ENCODE measurements around the gene PTPN14.
"Not testable (repeated sequence)": the region's sequence is repeated elsewhere in the genome, so short reads cannot be mapped to it uniquely, and the experiment has no call there.

The PTPN14 gene

DNA sequence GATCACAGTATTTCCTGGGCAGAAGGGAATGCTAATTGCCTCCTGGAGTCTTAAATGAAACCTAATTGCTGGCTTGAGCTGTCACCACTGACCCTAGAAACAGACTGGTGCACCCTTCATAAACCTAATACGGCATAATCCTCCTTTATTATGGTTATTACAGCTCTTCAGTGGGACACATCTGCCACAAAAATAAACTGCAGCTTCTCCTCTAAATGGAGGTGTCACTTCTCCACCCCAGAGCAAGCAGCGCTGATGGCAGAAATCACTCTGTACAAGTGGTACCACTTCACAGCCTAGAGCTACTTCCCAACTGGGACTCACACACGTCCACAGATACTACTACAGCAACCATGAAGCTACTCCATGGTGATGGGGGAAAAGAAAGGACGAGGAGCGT, 11.1 kb downstream of the PTPN14 start:
- DNase-seq = no peak

DNA sequence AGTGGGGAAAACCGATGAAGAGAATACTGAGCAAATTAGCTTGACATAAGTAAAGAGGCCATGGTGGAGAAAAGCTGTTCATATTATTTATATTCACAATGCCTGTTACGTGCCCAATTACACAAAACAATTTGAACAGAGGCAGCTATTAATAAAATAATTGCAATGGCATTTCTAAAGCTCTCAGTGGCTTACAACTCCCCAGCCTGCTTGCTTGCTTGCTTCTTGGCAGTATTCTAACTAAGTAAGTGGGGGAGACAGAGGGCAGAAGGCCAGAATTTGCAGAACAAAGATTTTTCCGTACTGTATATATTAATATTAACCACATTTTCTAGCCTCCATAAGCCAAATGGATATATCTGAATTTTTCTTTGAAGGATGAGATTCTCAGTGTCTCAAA, 12.9 kb downstream of the PTPN14 start:
- no peak for DNase-seq

DNA sequence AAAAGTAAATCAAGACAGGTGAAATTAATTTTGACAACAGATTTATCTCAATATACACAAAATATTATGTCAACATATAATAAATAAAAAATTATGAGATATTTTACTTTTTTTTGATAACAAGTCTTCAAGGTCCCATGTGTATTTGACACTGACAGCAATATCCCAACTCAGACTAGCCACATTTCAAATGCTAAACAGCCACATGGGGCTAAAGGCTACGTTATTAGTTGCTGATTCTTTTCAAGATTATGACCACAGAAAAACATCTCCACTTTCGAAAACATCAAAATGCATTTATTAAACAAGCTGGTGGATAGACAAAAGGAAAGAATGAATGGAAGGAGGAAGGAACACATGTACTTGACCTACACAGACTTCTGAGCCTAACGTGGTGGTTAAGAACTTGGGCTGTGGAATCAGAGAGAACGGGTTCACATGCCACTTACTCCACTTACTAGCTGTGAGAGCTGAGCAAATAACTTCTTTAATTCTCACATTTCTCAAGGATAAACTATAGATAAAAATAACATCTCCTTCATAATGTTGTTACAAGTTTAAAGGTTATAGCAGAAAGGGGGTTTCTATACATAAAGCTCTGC, 13.4 kb downstream of the PTPN14 start:
- no peak for DNase-seq

DNA sequence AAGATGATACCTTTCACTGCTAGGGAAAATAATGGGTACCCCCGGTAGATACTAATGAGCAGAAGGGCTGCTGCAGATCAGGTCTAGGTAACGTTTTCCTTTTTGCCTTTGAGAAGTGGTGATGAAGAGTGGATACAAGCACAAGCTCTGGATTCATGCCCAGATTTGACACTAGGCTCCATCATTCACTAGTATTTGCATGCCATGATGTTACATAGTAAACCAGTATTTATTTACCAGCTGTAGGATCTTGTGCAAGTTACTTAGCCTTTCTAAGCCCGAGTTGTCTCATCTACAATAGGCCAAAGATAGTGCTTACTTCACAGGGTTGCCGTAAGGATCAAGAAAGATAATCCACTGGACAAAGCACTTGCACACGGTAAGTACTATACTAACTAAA, 14.2 kb downstream of the PTPN14 start:
- DNase-seq = no peak

DNA sequence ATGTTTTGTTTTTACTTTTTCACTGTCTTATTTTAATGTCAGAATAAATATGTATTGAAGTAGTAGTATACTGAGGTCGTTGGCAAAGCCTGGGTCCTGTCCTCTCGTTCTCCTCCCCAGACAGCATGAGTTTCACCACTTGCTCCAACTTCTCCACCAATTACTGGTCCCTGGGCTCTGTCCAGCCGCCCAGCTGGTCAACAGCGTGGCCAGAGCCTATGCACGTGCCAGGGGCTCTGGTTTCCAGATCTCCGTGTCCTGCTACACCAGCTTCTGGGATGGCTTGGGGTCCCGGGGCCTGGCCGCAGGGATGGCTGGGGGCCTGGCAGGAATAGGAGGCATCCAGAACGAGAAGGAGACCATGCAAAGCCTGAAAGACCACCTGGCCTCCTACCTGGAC, 19.3 kb downstream of the PTPN14 start:
- no peak for DNase-seq

DNA sequence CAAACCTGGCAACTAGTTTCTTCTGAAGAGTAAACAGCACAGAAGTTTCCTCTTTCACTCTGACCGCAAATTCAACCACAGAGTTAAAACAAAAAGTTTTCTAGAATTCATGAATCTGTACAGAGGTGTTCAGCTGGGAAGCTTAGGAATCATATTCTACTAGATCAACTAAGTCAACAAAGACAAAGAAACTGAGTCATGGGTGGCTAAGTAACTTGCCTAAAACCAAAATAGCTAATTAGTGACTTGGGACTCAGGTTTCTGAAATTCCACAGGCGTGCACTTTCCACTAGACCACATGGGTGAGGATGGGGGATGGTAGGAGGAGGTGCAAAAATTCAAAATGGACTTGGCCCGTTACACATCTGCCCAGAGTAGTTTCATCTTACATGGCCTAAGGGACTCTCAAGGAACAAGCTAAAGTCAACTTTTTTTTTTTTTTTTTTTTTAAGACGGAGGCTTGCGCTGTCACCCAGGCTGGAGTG, 25.8 kb downstream of the PTPN14 start:
- no peak for DNase-seq

DNA sequence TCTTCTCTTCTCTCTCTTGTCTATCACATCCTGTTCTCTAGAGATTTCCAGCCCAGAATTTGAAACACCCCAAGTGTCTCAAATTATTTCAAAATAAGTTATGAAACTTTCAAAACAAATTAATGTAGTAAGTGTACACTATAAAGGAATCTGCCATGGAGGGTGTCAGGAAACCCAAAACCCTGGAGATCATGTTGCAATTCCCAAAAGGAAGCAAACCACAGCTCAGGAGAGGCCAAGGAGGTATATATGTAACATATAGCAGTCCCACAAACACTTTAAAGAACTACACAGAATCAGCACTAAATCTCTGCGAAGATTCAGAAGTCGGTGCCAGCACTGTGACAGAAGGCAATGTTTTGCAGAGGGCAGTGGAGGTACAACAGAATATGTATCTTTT, 26.6 kb downstream of the PTPN14 start:
- no peak for DNase-seq

DNA sequence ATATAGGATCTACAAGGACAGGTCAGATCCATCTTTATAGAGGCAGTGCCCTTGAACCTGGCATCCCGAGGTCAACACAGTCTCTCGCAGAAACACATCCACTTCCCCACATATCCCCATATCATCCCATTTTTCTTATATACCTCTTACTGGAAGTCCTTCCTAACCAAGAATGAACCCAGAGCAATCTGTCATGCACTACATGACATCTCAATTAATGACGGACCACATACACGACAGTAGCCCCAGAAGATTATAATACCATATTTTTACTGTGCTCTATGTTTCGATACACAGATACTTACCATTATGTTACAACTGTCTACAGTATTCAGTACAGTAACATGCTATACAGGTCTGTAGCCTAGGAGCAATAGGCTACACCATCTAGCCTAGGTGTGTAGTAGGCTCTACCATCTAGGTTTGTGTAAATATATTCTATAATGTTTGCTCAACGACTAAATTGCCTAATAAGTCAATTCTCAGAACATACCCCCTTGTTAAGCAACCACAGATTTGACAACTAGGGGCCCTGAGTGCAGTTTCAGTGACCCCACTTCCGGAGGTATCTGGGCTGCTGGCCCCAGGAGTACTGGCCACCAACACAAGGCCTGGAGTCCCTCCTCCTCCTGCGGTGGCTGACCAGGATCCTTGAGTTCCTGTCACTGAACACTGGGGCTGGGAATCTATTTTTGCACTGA, 28.1 kb downstream of the PTPN14 start:
- DNase-seq = no peak

DNA sequence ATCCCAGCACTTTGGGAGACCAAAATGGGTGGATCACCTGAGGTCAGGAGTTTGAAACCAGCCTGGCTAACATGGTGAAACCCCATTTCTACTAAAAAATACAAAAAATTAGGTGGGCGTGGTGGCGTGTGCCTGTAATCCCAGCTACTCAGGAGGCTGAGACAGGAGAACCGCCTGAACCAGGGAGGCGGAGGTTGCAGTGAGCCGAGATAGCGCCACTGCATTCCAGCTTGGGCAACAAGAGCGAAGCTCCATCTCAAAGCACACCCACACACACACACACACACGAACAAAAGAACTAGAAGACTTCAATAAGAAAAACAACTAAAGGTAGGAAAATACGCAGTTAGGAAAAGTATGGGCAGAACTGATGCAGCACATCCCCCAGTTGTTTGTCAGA, 29.9 kb downstream of the PTPN14 start:
- not testable (repeated sequence) for DNase-seq

DNA sequence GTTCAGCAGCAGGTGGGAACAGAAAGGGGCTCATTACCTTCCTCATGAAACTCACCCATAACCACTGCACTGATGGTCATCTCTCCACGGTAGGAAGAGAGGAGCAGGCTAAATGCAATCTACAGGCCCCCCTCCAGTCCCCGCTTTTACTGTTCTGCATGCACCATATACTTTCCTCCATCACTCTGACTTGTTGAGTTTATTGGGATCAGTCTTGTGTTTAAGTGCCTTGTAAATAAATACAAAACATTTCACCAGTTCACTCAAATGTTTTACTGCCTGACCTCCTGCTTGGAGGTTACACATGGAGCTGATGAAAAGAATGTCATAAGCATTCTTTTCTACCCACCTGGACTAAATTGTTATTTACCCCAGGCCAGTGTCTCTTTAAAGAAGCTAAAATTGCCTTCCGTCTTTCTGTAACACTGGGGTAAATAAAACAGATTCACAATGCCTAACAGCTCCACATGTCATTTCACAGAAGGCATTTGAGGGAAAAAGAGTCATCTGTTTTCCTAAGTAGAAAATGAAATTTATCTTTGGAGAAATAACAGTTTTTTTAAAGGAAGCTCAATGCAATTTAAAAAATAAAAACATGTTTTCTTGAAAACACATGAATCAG, 30.7 kb downstream of the PTPN14 start:
- DNase-seq = no peak

DNA sequence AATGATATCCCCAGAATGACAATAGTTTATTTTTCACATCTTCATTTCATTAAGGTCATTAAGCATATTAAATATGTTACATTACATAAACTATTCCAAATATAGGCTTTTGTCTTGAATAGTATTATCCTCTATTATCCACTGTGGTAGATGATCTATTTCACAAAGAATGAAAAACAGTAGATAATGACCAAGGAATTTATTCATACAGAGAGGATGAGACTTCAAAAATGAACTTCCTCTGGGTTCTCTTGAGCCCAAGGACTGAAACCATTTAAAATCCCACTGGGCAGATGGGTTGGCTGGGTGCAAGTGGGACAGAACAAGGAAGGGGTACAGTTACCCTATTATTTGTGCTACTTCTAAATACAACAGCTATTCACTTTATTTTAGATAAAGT, 33.0 kb downstream of the PTPN14 start:
- DNase-seq = no peak

DNA sequence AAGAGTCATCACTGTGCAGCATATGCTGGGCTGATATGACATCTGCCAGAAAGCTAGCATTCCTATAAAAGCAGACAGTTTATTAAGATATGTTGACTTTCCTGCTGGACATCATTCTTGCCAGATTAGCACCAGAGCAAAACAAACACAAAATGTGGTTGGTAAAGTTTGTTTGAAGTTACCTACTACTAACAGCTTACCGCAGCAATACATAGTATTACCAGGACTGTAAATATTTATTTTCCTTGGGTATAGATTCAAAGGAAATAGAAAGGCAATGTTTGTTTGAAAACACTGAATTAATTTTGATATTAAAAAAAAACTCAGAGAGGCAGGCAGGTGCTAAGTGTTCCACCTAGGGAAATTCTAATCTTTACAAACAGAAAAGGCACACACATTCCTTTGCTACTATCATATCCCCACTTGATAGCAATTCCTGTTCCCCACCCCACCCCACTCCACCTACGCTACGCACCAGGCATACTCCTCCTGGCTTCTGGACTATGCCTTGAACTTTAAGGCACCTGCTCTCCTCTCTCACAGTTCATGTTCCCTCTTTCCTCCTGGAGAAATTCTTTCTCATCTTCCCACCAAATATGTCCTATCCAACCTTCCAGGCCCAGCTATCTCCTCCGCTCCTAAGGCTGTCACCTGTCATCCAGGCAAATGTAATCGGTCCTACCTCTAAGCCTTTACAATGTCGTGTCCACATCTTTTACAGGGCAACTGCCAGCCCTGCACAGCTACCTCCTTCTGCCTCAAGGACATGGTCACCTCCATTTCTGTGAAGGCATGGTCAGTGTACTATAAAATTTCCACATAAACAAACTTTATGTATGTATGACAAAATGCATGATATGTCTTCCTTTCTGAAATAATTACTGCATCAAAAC, 34.7 kb downstream of the PTPN14 start:
- DNase-seq = no peak

DNA sequence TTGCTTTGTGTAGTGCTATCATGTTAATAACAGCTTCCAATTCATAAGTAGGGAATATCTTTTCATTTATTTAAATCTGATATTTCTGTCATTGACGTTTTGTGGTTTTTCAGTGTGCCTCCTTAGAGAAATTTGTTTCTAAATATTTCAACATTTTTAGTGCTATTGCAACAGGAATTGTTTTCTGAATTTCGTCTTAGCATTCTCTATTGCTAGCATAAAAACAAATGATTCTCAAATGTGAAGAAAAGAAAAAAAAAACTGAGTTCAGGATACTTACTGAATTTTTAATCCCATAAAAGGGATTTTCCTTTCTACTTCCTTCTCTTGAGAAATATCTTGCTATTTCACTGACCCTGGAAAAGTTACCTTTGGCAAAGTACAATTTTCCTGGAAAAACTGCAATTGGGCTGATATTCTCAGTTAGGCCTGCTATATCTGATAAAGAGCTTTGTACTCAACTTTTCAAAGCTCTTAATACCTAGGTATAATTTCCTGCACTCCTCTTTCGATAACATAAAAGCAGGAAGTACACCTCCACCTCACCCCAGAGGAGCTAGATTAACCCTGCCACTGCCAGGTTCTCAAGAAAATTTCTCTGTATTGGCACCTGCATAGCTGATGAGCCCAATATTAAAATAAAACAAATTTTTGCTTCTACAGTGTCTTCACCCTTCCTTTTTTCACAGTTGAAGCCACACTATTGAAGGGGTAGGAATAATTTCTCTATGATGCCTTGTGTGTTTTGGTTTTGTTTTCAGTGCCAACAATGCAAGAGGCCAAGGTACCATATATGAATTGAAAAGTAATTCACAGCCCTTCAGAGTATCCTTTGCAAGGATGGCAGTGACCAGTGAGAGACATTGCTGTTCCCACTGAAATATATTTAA, 35.6 kb downstream of the PTPN14 start:
- DNase-seq = no peak

DNA sequence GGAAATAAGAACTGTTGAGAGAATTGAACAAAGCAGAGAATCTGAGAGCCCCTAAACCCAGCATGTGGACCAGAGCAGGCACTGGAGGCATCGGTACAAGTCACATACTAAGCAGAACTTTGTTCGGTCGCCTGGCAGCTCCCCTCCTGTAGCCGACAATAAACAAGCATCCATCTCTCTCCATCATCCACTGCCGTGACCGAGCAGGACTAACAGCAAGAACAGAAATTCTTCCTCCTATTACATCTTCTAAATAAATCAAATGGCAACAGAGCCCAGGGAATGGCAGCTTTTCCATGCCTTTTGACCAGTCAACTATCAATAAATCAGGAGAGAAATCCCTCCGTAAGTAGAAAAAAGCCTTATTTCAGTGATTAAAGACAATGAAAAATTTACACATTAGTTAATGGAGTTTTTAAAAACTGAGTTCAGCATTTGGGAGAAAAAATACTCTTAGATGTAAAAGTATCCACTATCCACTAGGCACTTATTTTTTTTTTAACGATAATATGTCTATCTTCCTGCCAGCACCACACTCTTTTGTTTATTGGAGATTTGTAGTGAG, 36.5 kb downstream of the PTPN14 start:
- DNase-seq = no peak

DNA sequence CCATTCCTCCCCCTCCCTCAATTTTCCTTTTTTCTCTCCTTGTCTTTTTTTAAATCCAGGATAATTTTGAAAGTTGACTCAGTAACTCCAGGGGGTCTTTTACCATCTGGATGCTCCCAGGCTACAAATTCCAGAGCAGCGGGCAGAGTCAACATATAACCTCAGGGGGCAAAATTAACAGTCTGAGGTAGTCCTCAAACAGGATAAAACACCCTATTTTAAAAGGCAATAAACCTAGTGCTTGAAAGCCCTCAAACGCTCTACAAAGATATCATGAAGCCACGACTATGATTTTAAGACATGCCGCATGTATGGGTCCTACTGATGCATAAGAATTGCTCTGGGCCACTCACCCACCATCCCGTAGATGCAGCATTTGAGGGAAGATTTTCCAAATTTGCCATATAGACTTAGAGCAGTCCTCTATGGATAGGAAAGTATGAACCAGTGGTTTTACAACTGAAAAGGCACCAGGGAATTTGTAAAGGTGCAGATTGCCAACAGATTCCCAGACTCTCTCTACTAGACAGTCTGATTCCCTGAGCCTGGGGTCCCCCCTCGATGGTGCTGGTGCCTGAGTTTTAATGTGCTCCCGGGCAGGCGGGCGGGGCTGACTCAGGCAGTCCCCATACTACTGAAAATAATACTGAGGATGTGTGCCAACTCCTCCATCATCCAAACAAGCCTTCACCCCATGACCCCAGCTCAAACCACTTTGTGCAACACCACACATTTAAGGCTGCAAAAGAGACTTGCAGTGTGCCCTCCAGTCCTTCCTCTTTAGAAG, 37.2 kb downstream of the PTPN14 start:
- no peak for DNase-seq

DNA sequence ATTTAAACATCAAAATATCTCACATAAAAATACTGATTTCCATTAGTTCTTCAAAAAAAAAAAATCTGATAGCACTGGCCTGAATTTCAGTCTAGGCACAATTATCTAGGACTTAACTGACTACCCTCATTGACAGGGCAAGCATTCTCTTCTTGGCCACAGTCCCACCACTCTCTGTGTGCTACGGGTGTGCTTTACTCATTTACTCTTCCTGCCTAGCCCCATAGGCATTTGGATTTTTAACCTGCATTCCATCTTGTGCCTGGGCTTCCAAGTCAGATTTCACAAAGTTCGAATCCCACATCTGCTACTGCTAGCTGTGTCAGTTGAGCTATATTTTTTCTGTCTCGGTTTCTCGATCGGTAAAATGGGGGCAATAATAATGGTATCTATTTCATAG, 38.0 kb downstream of the PTPN14 start:
- DNase-seq = no peak

DNA sequence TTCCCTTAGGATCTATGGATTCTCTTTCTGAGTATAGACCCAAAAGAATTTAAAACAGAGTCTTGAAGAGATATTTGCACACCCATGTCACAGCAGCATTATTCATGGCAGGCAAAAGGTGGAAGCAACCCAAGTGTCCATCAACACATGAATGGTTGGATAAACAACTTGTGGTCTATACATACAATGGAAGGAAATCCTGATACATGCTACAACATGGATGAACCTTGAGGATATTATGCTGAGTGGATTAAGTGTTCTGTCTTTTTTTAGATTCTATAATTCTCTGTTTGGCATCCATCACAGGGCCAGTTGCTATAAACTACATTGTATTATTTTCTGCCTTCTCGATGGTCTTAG, 39.8 kb downstream of the PTPN14 start:
- no peak for DNase-seq

DNA sequence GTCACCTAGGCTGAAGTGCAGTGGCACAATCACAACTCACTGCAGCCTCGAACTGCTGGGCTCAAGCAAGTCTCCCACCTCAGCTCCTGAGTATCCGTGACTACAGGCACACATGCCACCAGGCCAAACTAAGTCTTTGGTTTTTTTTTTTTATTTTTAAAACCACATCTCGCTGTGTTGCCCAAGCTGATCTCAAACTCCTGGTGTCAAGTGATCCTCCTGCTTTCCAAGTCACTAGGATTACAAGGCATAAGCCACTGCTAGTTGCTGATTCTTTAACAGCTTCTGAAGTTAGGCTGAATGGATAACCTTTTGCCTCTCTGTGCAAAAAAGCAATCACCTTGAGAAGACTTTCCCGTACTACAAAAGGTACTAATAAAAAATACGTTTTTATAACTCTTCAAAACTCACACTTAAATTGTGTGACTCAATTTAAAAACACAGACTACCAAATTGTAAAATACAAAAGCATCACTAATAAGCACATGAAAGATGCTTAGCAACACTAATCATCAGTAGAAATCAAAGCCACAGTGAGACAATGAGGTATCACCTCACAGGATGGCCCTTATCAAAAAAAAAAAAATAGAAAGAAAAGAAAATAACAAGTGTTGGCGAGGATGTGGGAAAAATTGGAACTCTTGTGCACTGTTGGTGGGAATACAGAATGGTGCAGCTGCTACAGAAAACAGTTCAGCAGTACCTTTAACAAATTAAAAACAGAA, 40.3 kb downstream of the PTPN14 start:
- DNase-seq = no peak

DNA sequence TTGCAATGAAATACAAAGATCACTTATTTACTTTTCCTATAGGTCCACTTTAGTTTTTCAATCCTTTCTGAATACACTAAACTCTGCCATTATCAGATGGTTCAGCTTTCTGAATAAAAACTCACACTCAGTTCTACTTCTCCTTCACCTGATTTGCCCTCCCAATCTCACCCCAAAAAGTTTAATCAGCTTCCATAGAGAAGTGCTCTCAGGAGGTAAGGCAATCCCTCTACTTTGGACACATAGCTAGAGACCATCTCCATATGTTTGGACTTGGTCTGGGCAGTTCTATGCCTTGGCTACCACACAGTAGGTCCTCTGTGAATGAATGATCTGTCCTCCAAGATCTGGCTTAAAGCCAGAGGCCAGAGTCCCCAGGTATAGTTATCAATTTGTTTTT, 40.9 kb downstream of the PTPN14 start:
- DNase-seq = no peak

DNA sequence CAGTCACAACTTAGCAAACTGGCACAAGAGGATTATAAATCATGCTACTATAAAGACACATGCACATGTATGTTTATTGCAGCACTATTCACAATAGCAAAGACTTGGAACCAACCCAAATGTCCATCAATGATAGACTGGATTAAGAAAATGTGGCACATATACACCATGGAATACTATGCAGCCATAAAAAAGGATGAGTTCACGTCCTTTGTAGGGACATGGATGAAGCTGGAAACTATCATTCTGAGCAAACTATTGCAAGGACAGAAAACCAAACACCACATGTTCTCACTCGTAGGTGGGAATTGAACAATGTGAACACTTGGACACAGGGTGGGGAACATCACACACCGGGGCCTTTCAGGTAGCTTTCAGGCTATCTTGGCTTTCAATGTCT, 41.8 kb downstream of the PTPN14 start:
- DNase-seq = not testable (repeated sequence)

Measured in activated CD8-positive, alpha-beta memory T cell treated with anti-CD3 and anti-CD28 coated beads, Interleukin-2, amount 50 U/mL, for 4 hours (primary cell).